Neuronal stem cell (in vitro differentiated cells): ENCODE results near the gene VTI1A.

Experiments used
- DNase-seq: peaks from one replicate; pipeline ENCODE4 v3.0.0-alpha.2; 2013; ENCODE audit warnings: low spot score
- H2AFZ ChIP-seq: one replicate; pipeline ENCODE4 v1.6.1; 2013; ENCODE audit warnings: mild to moderate bottlenecking, low read length, inconsistent platforms
- H2AK5ac ChIP-seq: 2 replicates; pipeline ENCODE4 v1.6.1; 2013; ENCODE audit warnings: low read depth, mild to moderate bottlenecking, inconsistent platforms, low read length, moderate library complexity, mixed read lengths
- H2BK120ac ChIP-seq: 2 replicates; pipeline ENCODE4 v1.6.1; 2013; ENCODE audit warnings: low read depth, mild to moderate bottlenecking, inconsistent platforms, low read length, moderate library complexity, mixed read lengths
- H2BK12ac ChIP-seq: one replicate; pipeline ENCODE4 v1.6.1; 2013; ENCODE audit warnings: low read length, inconsistent platforms
- H2BK15ac ChIP-seq: 2 replicates; pipeline ENCODE4 v1.6.1; 2013; ENCODE audit warnings: mild to moderate bottlenecking, low read length, inconsistent platforms, mixed read lengths
- H2BK5ac ChIP-seq: one replicate; pipeline ENCODE4 v1.6.1; 2013; ENCODE audit warnings: inconsistent platforms, mild to moderate bottlenecking, low read length, moderate library complexity
- H3K14ac ChIP-seq: one replicate; pipeline ENCODE4 v1.6.1; 2013; ENCODE audit warnings: low read length, inconsistent platforms
- H3K18ac ChIP-seq: 2 replicates; pipeline ENCODE4 v1.6.1; 2013; ENCODE audit warnings: low read length, inconsistent platforms
- H3K23ac ChIP-seq: 2 replicates; pipeline ENCODE4 v1.6.1; 2013; ENCODE audit warnings: low read depth, mild to moderate bottlenecking, mixed read lengths, low read length, inconsistent platforms; ENCODE audit not compliant: poor library complexity
- H3K27ac ChIP-seq: replicated peaks from 3 replicates; pipeline ENCODE4 v1.5.1; 2013; ENCODE audit warnings: low read length, inconsistent platforms
- H3K27me3 ChIP-seq, 3 experiments: 2 replicates each; pipeline ENCODE4 v1.6.1; 2013; ENCODE audit warnings: low read length in 3 of 3, mild to moderate bottlenecking in 2 of 3, inconsistent platforms in 1 of 3, low read depth in 1 of 3, mixed read lengths in 1 of 3, moderate library complexity in 1 of 3; ENCODE audit not compliant: control insufficient read depth in 3 of 3, insufficient read depth in 3 of 3
- H3K36me3 ChIP-seq, 2 donors: replicated peaks in 1 of 2; 2 replicates each; pipeline ENCODE4 v1.6.1; 2013; ENCODE audit warnings: low read length in 2 of 2; ENCODE audit not compliant: control insufficient read depth in 2 of 2, insufficient read depth in 2 of 2
- H3K4ac ChIP-seq: 2 replicates; pipeline ENCODE4 v1.6.1; 2013; ENCODE audit warnings: inconsistent platforms, mild to moderate bottlenecking, low read length, moderate library complexity
- H3K4me1 ChIP-seq, 2 donors: 1 replicate in 1 of 2; 2 replicates in 1 of 2; pipeline ENCODE4 v1.6.1; 2013; ENCODE audit warnings: low read length in 2 of 2, low read depth in 1 of 2; ENCODE audit not compliant: control insufficient read depth in 2 of 2, insufficient read depth in 1 of 2
- H3K4me2 ChIP-seq: one replicate; pipeline ENCODE4 v1.6.1; 2013; ENCODE audit warnings: mild to moderate bottlenecking, low read length, inconsistent platforms; ENCODE audit not compliant: insufficient read depth, poor library complexity, severe bottlenecking
- H3K4me3 ChIP-seq, 2 donors: 2 replicates each; pipeline ENCODE4 v1.5.1; 2013; ENCODE audit warnings: low read length in 2 of 2, mild to moderate bottlenecking in 2 of 2, inconsistent platforms in 1 of 2, moderate library complexity in 1 of 2
- H3K79me1 ChIP-seq: one replicate; pipeline ENCODE4 v1.6.1; 2013; ENCODE audit warnings: low read depth, mild to moderate bottlenecking, inconsistent platforms, low read length, moderate library complexity
- H3K9ac ChIP-seq: one replicate; pipeline ENCODE4 v1.6.1; 2013; ENCODE audit warnings: mild to moderate bottlenecking, low read depth, low read length, inconsistent platforms; ENCODE audit not compliant: poor library complexity
- H3K9me3 ChIP-seq, 2 donors: replicated peaks in 1 of 2; 2 replicates each; pipeline versions ENCODE3 to v1.6.1; 2013; ENCODE audit warnings: low read length in 2 of 2, mild to moderate bottlenecking in 2 of 2, inconsistent platforms in 1 of 2, low read depth in 1 of 2, mixed read lengths in 1 of 2, moderate library complexity in 1 of 2; ENCODE audit not compliant: control insufficient read depth in 2 of 2, insufficient read depth in 1 of 2
- H4K8ac ChIP-seq: one replicate; pipeline ENCODE4 v1.6.1; 2013; ENCODE audit warnings: low read depth, mild to moderate bottlenecking, inconsistent platforms, low read length, moderate library complexity
- H4K91ac ChIP-seq: one replicate; pipeline ENCODE4 v1.6.1; 2013; ENCODE audit warnings: low read length, low read depth, mild to moderate bottlenecking, inconsistent platforms; ENCODE audit not compliant: poor library complexity
- WGBS, 2 donors: extraction: QIAGEN DNeasy Blood & Tissue Kit; methylation state at CpG; one replicate each; pipeline ENCODE4 v1.1.7; 2013; ENCODE audit warnings: missing lambda C conversion rate in 2 of 2, mixed read lengths in 1 of 2; ENCODE audit not compliant: insufficient read length in 2 of 2, insufficient replicate concordance in 1 of 2; ENCODE audit errors: extremely low coverage in 2 of 2; 5-methylcytosine and 5-hydroxymethylcytosine counted together

Gene VTI1A

DNA sequence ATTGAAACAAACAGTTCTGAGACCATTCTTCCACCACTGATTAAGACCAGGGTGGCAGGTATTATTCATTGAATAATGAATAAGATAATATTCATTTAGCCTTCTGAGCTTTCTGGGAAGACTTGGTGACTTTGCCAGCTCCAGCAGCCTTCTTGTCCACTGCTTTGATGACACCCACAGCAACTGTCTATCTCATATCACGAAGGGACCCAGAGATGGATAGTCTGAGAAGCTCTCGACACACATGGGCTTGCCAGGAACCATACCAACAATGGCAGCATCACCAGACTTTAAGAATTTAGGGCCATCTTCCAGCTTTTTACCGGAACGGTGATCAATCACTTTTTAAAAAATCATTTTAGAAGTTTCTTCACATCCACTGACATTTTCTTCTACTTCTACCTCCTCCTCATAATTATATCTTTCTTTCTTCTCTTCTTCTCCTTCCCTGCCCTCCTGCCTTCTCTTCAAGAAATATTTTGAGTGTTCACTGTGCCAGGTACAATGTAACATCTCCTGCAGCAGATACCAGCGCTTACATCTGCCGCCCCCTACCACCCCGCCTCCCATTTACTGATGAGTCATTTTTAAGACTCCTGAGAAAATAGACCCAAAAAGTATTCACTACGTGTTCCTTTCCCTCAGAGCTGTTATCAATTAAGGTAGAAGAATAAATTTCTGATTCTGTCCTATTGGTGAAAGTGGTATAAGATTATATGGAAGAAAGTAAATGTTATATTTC, 101.7 kb downstream of the VTI1A start:
- Histone ChIP-seq H3K14ac (no peak overlapping the region), H3K4ac (no peak overlapping the region), H3K27ac (no peak overlapping the region), H2BK12ac (no peak overlapping the region), H3K9ac (no peak overlapping the region), H3K23ac (no peak overlapping the region), H2AK5ac (no peak overlapping the region), H4K8ac (no peak overlapping the region), H3K36me3 (no peaks in the 10 kb centered on the region), H3K18ac (no peak overlapping the region), H2BK15ac (no peak overlapping the region), H2BK120ac (no peak overlapping the region), H3K27me3 (no peaks in the 10 kb centered on the region), H3K4me3 (no peak overlapping the region), H3K4me2 (no peak overlapping the region), H3K79me1 (no peaks in the 10 kb centered on the region), H3K4me1 (no peaks in the 10 kb centered on the region), H2BK5ac (no peak overlapping the region), H3K9me3 (peaks cover 0 to 3% of the 10 kb centered on the region in 2 donors), H4K91ac (no peak overlapping the region), H2AFZ (no peak overlapping the region)
- WGBS, 2 donors: no CpG with 5 or more reads among the region's 8 CpGs
- no peak for DNase-seq

DNA sequence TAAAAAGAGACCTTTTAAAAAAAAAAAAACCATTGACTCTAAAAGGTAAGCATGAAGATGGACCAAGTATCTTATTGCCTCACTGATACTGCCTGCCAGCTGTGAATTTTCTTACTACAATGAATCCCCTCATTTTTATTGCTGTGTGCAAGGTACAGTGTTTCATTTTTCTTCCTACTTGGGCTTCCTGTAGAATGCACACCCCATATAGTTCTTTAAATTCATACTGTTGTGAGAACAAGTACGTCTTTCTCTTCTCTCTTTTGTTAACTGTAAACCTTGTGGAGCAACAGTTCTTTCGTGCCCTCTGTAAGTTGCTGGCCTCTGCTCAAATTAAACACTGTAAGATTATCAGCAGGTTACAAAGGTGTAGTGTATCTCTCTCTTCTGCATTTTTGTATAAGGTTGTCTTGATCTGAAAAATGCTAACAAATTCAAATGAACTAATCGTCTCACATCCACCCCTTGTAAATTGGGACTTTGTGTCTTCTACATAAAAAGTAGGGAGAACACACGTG, 105.6 kb downstream of the VTI1A start:
- Histone ChIP-seq H2BK120ac (no peak overlapping the region), H3K4me3 (no peak overlapping the region), H3K14ac (no peak overlapping the region), H2BK12ac (no peak overlapping the region), H3K4me2 (no peak overlapping the region), H3K79me1 (no peaks in the 10 kb centered on the region), H3K9me3 (peaks cover 0 to 3% of the 10 kb centered on the region in 2 donors), H3K4me1 (no peaks in the 10 kb centered on the region), H2AK5ac (no peak overlapping the region), H3K9ac (no peak overlapping the region), H2AFZ (no peak overlapping the region), H4K8ac (no peak overlapping the region), H3K18ac (no peak overlapping the region), H3K23ac (no peak overlapping the region), H3K27ac (no peak overlapping the region), H3K4ac (no peak overlapping the region), H3K36me3 (no peaks in the 10 kb centered on the region), H3K27me3 (no peaks in the 10 kb centered on the region), H2BK5ac (no peak overlapping the region), H2BK15ac (no peak overlapping the region), H4K91ac (no peak overlapping the region)
- no peak for DNase-seq
- no CpG with 5 or more reads among the region's 4 CpGs for WGBS, 2 donors

DNA sequence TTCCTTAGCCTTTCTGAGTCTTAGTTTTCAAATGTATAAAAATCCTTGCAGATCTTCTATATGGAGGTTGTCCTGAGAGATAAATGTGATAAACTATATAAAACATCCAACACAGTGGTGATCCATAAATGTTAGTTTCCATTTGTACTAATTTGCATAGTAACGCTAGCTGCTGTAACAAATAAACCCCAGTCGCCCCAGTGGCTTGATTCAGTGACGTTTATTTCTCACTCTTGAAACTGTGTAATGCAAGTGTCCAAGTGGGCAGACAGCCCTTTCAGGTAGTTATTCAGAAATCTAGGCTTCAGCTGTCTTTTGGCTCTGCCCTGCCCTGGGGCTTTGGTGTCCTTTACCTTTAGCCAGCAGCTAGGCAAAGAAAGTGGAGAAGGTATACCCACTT, 106.3 kb downstream of the VTI1A start:
- Histone ChIP-seq H3K9ac (no peak overlapping the region), H3K27ac (no peak overlapping the region), H3K18ac (no peak overlapping the region), H3K36me3 (no peaks in the 10 kb centered on the region), H3K4me1 (peaks cover 0 to 2% of the 10 kb centered on the region in 2 donors), H4K91ac (no peak overlapping the region), H2BK120ac (no peak overlapping the region), H2AK5ac (no peak overlapping the region), H3K14ac (no peak overlapping the region), H2BK12ac (no peak overlapping the region), H2AFZ (no peak overlapping the region), H2BK15ac (no peak overlapping the region), H3K27me3 (no peaks in the 10 kb centered on the region), H3K4me2 (no peak overlapping the region), H4K8ac (no peak overlapping the region), H3K4me3 (no peak overlapping the region), H3K4ac (no peak overlapping the region), H3K23ac (no peak overlapping the region), H2BK5ac (no peak overlapping the region), H3K79me1 (no peaks in the 10 kb centered on the region), H3K9me3 (peaks cover 0 to 3% of the 10 kb centered on the region in 2 donors)
- no peak for DNase-seq
- WGBS, 2 donors: no CpG with 5 or more reads among the region's 3 CpGs

DNA sequence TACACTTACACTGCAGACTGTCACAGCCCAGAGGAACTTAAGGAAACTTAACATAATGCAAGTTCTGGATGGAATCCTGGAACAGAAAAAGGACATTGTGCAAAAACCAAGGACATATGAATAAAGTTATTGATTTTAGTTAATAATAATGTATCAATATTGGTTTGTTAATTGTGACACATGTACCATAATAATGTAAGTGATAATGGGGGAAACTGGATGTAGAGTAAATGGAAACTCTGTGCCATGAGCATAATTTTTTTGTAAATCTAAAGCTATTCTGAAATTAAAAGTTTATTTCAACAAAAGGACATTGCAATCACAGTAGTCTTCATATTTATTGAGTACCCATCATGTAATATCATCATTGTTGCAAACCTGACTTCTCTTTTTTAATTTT, 107.2 kb downstream of the VTI1A start:
- H4K91ac ChIP-seq: no peak overlapping the region
- H3K9ac ChIP-seq: no peak overlapping the region
- no peak overlapping the region for H3K4me3 ChIP-seq
- no peak overlapping the region for H2AFZ ChIP-seq
- DNase-seq: no peak
- H3K23ac ChIP-seq: no peak overlapping the region
- H2AK5ac ChIP-seq: no peak overlapping the region
- peaks cover 0 to 3% of the 10 kb centered on the region in 2 donors for H3K9me3 ChIP-seq
- no peak overlapping the region for H2BK120ac ChIP-seq
- H3K4ac ChIP-seq: no peak overlapping the region
- H2BK12ac ChIP-seq: no peak overlapping the region
- no peak overlapping the region for H3K4me2 ChIP-seq
- no peaks in the 10 kb centered on the region for H3K36me3 ChIP-seq
- H3K27me3 ChIP-seq: no peaks in the 10 kb centered on the region
- no peak overlapping the region for H3K18ac ChIP-seq
- no peak overlapping the region for H2BK15ac ChIP-seq
- H4K8ac ChIP-seq: no peak overlapping the region
- H3K27ac ChIP-seq: no peak overlapping the region
- H3K79me1 ChIP-seq: no peaks in the 10 kb centered on the region
- no peak overlapping the region for H2BK5ac ChIP-seq
- H3K4me1 ChIP-seq: peaks cover 0 to 7% of the 10 kb centered on the region in 2 donors
- H3K14ac ChIP-seq: no peak overlapping the region
